Measurements from ENCODE around the gene DSCAML1.

DSCAML1 gene

GRCh38 chr11:117633976-117634755 is 162.8 kb downstream of the DSCAML1 start:
- no peak for DNase-seq (ENCODE audit: low spot score)

- no peak for DNase-seq (ENCODE audit: low spot score)
These were observed 163.7 kb downstream of the DSCAML1 start for GRCh38 chr11:117633186-117633754.

DNA sequence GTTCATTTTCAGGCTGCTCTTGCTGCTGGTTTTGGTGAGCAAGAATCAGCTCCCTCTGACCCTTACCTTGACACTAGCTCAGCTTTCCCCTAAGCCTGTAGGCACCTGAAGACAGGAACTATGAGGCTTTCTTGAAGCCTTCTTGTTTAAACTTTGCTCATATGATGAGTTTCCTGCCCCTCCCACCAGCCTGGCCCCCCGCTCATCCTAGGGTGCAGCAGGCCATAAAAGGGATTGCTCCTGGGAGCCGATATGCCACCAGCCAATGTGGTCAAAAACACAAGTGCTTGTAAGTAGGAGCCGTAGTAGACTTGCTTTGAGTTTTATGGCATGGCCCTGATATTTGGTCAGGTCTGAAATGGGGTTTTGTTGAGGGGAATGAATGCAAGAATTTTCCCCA is 164.7 kb downstream of the DSCAML1 start:
- no peak for DNase-seq (ENCODE audit: low spot score)

- DNase-seq (ENCODE audit: low spot score): no peak
These were observed 165.5 kb downstream of the DSCAML1 start for GRCh38 chr11:117631336-117632140.

- DNase-seq (ENCODE audit: low spot score): no peak
These were observed 167.0 kb downstream of the DSCAML1 start for GRCh38 chr11:117629891-117630538.

GRCh38 chr11:117629146-117629545 is 167.9 kb downstream of the DSCAML1 start:
- no peak for DNase-seq (ENCODE audit: low spot score)

- DNase-seq (ENCODE audit: low spot score): no peak
These were observed 169.8 kb downstream of the DSCAML1 start for GRCh38 chr11:117627259-117627658.

DNA sequence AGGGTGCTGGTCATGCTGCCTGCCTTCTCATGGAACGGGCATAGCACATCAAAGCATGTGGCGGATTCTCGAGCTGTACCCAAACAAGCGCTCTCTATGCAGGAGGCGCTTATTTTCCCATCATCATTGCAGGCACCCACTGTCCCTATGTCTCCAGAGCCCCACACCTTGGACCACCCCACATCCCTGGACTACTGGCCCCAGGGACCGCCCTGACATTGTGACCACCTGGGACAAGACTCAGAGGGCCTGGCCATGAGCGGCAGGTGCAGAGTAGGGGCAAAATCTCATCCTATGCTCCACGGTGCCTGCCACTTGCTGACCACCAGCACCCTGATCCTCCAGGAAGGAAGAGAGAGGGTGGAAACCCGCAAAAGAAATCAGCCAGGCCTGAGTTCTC is 170.4 kb downstream of the DSCAML1 start:
- DNase-seq (ENCODE audit: low spot score): no peak

DNA sequence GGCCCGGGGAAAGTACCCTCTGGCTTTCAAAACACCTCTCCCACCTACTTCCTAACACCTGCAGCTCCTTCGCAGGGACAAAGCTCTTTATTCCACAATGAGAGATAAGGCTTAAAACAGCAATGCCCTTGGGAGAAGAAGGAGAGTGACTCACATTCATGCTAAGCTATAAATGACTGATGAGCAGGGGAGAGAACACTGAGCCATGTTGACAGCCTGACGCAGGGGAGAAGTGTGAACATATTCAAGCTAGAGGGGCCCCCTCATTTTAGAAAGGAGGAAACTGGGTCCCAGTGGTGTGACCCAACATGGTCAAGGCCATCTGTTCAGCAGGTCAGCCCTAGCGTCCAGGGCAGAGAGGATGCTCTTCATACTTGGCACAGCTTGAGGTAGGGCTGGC is 171.8 kb downstream of the DSCAML1 start:
- DNase-seq (ENCODE audit: low spot score): no peak

- no peak for DNase-seq (ENCODE audit: low spot score)
These were observed 173.2 kb downstream of the DSCAML1 start for GRCh38 chr11:117623831-117624271.

- DNase-seq (ENCODE audit: low spot score): no peak
These were observed 175.8 kb downstream of the DSCAML1 start for GRCh38 chr11:117621226-117621625.

DNA sequence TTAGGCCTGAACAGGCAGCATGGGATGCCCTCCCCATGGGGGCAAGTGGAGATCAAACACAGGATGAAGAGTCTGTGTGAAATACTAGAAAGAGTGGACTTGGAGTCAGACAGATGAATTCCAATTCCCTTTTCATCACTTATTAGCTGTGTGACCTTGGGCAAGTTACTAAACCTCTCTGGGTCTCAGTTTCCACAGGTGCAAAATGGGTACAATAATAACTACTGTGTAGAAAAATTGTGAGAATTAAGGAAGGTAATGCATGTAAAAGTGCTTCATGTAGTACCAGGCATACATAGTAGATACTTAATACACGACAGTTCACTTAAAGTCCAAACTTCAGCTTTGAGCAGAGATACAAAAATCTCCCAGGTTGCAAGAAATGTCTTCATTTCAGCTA is 176.4 kb downstream of the DSCAML1 start:
- no peak for DNase-seq (ENCODE audit: low spot score)

DNA sequence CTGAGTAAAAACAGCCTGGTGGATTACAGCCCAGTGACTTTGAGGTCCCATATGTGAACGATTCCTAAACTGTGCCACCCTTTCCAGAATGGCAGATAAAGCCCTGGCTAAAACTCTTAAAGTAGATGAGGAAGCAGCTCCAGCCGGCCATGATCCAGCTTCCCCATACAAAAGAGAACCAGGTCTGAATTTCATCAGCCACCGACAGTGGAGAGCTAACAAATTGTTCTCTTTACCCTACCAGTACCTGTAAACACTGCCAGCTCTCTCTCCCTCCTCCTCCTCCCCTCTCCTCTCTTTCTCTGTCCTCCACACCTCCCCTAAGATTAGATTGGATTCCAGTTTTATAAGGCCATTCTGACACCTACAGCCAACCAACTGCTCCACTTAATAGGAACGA is 176.9 kb downstream of the DSCAML1 start:
- no peak for DNase-seq (ENCODE audit: low spot score)

DNA sequence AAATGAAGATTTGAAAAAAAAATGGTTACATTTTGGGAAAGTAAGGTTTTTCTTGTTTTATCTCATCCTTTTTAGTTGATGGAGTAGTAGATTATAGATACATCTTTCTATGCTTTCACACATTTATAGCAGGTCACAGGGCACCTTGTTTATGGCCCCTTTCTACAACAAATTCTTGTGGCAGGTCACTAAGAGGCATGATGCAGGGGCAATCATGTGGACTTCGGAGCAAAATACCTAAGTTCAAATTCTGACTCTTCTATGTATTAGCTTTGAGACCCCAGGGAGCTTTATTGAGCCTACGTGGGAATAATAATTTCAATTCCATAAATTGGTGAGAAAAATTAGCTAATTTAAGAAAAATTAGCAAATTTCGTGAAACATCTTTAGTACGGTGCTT is 177.4 kb downstream of the DSCAML1 start:
- DNase-seq (ENCODE audit: low spot score): no peak

DNA sequence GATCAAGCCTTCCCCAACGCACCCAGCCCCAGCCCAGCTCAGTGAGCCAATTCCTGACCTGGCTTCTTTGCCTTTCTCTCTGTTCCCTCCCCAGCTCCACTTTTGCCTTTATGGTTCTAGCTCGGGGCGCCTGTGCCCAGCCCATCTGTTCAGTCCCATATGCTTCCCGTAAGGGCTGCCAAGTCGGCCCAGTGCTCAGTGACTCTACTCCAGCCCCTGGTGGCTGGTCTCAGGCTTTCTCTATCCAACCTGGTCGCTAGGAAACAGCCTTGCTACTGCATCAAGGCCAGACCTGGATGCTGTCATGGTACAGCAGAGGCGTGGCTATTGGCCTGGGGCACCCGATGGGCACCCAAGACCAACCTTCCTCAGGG is 178.0 kb downstream of the DSCAML1 start:
- no peak for DNase-seq (ENCODE audit: low spot score)

- DNase-seq (ENCODE audit: low spot score): no peak
These were observed 178.6 kb downstream of the DSCAML1 start for GRCh38 chr11:117618302-117618981.

DNA sequence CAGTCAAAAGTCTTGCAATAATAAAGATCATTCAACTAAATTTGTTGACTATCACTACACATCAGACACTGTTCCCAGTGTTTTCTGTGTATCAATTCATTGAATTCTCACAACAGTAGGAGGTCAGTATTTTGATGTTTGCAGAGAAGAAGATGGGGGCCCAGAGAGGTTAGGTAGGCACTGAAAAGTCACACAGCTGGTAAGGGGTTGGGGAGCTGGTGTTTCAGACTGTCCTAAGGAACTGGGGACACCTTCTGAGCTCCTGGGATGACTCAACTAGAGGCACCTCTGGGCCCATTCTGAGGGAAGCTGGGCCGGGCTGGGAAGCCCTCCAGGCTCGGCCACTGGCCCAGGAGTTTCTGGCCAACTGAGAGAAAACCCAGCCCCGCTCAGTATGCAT is 180.0 kb downstream of the DSCAML1 start:
- no peak for DNase-seq (ENCODE audit: low spot score)

DNA sequence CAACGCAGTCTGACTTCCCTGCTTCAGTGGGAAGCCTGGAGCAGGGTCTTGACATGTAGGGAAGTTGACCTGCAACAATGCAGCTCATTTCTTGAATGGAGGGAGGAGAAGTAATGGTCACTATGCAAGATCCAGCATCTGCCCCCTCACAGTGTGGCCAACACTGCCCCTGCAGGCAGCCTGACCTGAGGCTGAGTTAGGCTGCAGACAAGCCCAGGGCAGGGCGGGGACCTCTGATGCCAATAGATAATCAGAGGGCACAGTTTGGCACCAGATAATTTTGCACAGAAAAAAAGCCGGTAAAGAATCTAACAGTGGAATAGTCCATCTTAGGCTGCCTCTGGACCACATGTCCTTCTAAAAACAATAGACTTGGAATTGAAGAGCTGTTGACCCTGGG is 182.3 kb downstream of the DSCAML1 start:
- no peak for DNase-seq (ENCODE audit: low spot score)

GRCh38 chr11:117613521-117613920 is 183.5 kb downstream of the DSCAML1 start:
- no peak for DNase-seq (ENCODE audit: low spot score)

- DNase-seq (ENCODE audit: low spot score): no peak
These were observed 184.8 kb downstream of the DSCAML1 start for GRCh38 chr11:117612177-117612576.

DNA sequence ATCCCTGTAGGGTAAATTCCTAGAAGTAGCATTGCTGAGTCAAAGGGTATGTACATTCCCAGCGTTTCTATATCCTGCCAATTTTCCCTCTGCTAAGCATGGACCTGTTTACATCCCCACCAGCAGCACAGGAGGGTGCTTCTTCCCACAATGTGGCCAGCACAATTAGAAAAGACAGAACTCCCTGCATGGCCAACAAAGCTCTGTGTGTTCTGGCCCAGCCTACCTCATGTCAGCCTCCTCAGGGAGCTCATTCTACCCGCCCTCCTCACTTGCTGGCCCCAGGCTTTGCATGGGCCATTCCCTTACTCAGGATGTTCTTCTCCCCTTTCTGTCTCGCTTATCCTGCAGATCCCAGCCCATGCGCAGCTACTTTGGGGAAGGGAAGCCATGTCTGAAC is 186.1 kb downstream of the DSCAML1 start:
- no peak for DNase-seq (ENCODE audit: low spot score)

DNA sequence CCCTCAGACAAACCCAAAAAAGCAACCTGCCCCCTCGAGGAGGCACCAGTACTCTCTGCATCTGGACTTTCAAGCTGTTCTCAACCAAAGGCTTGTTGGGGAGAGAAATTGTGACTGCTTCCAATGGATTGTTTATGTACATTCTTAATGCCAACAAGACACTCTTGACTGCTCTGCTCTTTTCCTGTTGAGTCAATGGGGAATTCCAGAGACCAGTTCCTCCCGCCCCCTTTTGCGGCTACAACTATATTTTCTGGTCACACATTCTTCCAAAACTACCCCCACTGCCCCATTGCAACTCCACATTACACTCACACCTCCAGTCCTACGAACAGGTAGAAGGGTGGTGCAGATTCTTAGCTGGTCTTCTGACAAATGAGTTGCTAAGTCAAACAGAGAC is 187.0 kb downstream of the DSCAML1 start:
- DNase-seq (ENCODE audit: low spot score): no peak
